Activated T-cell treated with anti-CD3 and anti-CD28 coated beads, Interleukin-2, amount 50 U/mL, for 1 hour (primary cell): ENCODE data around the gene EPHX1.
"Not testable (repeated sequence)": the region's sequence is repeated elsewhere in the genome, so short reads cannot be mapped to it uniquely, and the experiment has no call there.

ENCODE experiments used
- DNase-seq: peaks from one replicate; pipeline ENCODE4 v3.0.0-alpha.2; 2020

Gene EPHX1

GRCh38 chr1:225817611-225818061, 7.7 kb downstream of the EPHX1 start:
- no peak for DNase-seq

- DNase-seq: no peak
These were observed 8.3 kb downstream of the EPHX1 start for GRCh38 chr1:225818229-225818628.

- no peak for DNase-seq
These were observed 9.6 kb downstream of the EPHX1 start for GRCh38 chr1:225819346-225820192.

- DNase-seq: no peak
These were observed 10.7 kb downstream of the EPHX1 start for GRCh38 chr1:225820522-225821120.

DNA sequence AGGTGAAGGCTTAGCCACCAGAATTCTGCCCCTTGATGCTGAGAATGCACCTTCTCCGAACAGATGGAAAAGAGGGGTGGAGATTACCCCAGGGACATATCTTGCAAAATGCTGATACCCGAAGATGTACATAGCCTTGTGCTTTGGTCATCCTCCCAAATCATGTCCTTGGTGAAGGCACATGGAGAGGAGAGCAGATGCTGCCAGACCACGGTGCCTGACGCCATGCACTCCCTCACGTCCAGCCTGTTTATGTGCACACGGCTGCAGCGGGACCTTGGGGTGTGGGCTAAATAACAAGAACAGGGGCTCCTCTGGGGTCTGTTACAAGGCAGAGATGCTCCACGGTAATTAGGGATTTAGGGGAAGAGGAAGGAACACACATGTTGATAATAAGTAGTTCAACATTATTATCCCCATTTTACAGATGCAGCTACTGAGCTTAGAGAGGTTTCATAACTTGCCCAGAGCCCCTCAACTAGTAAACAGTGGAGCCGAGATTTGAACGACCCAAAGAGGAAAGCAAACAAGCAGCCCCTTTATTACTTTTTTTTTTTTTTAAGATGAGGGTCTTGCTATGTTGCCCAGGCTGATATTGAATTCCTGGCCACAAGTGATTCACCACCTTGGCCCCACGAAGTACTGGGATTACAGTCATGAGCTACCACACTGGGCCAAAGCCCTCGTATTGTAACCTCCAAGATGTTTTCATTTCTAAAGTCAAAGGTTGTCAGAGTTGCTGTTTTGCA, 12.9 kb downstream of the EPHX1 start:
- no peak for DNase-seq

GRCh38 chr1:225823811-225824261, 13.9 kb downstream of the EPHX1 start:
- no peak for DNase-seq

DNA sequence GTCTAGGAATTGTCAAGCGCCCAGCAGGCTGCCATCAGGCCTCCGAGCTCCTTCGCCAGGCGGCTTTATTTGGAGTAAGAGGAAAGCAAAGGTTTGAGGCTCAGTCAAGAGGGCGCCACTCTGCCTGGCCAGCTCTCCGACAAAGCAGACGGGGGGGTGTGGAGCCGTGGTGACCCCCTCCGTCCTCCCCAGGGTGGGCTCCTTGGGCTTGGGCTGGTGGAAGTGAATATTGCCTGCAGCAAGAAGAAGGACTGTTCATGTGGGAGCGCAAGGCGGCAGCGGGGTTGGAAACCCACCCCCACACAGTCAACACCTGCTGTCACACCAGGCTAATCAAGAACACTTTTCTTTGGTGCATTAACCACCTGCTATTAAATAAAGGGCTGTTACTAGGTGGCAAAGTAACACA, 14.6 kb downstream of the EPHX1 start:
- no peak for DNase-seq

- DNase-seq: no peak
These were observed 15.2 kb downstream of the EPHX1 start for GRCh38 chr1:225825078-225825477.

- DNase-seq: no peak
These were observed 15.7 kb downstream of the EPHX1 start for GRCh38 chr1:225825607-225826007.

- no peak for DNase-seq
These were observed 17.2 kb downstream of the EPHX1 start for GRCh38 chr1:225827076-225827475.

DNA sequence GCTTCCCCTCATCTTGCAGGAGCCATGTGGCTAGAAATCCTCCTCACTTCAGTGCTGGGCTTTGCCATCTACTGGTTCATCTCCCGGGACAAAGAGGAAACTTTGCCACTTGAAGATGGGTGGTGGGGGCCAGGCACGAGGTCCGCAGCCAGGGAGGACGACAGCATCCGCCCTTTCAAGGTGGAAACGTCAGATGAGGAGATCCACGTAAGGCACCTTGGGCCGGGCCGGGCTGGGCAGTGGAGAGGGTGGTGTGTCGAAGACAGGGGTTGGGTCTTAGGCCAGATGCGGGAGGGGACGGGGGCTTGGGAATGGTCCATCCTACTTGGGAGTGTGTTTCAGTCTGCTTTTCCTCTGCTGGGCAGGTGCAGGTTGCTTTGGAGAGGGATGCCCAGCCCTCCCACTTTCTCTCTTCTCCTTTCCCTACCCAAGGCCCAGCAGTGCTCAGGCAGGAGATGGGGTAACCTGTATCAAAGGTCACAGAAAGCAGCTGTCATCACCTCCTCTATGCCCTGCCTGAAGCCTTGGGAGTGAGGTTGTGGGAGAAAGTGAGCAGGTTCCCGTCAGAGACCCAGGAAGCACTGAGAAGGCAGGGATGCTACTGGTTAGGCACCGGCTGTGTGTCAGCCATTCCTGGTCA, 18.9 kb downstream of the EPHX1 start:
- DNase-seq: no peak

GRCh38 chr1:225830841-225831240, 20.9 kb downstream of the EPHX1 start:
- DNase-seq: no peak

- DNase-seq: no peak
These were observed 24.7 kb downstream of the EPHX1 start for GRCh38 chr1:225834417-225835329.

GRCh38 chr1:225835856-225836255, 25.9 kb downstream of the EPHX1 start:
- no peak for DNase-seq

GRCh38 chr1:225836296-225836695, 26.4 kb downstream of the EPHX1 start:
- not testable (repeated sequence) for DNase-seq

GRCh38 chr1:225838793-225839192, 28.9 kb downstream of the EPHX1 start:
- DNase-seq: no peak

DNA sequence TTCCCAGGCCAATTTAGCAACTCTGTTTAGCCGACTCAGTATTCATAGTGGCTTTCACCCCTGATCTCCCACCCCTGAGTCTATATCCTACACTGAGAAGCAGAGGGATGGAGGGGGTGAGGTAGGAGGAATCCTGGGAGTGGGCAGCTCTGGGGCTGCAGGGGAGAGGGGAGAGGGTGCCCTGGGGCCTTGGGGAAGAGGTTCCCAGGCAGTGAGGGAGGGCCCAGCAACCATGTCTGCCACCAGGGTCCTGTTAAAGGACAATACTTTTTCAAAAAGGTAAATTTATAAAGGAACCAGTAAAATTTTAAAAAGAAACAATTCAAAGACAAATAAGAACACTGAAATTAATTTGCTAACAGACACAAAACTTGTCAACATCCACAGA, 30.3 kb downstream of the EPHX1 start:
- no peak for DNase-seq

GRCh38 chr1:225840713-225841112, 30.8 kb downstream of the EPHX1 start:
- no peak for DNase-seq

GRCh38 chr1:225842074-225842473, 32.1 kb downstream of the EPHX1 start:
- no peak for DNase-seq

DNA sequence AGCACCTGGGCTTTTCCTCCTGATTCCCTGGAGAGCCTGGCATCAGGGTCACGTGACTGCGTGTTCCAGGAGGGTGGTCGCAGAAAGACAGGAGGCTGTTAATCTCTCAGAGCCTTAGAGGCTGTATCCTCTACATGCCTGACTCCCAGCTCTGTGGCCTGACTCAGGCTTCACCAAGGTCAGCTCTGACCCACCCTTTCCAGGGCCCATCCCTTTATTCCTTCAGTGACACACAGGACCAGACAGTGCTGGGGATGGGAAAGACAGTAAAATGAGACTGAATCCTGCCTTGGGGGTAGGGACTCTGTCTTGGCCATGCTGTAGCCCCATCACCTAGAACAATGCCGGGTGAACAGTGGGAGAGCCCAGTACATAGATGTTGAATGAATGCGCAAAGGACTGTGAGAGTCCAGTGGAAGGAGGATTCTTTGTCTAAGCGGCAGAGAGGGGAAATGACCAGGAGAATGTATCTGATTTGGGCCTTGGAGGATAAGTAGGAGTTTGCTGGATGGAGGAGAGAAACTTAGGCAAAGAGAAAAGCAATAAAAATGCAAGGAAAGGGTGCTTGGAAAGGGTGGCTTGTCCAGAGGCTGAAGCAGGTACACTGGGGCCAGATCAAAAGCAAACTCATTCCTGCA, 33.0 kb downstream of the EPHX1 start:
- no peak for DNase-seq

DNA sequence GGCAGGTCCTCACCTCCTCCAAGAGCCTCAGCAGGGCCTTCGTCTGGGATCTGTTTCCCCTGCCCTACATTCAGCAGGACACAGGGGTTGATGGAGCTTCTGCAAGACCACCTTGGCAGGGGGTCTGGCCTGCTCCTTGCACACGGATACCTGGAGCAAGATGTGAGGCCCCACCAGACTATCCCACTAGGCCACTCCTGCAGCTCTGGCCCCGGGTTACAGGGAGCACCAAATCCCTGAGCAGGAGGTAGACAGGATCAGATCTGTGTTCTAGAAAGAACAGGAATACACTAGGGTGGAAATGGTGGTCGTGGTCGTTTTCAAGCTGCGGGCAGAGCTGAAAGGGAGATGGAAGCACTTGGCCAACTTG, 33.5 kb downstream of the EPHX1 start:
- DNase-seq: no peak
